Epithelial cell of proximal tubule (primary cell): ENCODE results near the gene ILDR2. TPM values are rescaled to one million over a fixed set of nuclear protein-coding genes. Genes with fewer than 3 reads are reported as not detected.

Experiments used
- DNase-seq: peaks from one replicate; pipeline ENCODE4 v3.0.0-alpha.2; 2011; ENCODE audit warnings: low read depth
- H3K4me3 ChIP-seq: 2 replicates; pipeline ENCODE4 v1.5.1; 2011; ENCODE audit warnings: low read depth, mild to moderate bottlenecking, low read length
- total RNA-seq: library from RNA; depleted of rRNA; stranded (reverse); fragments of >200 nt; gene quantifications from 2 replicates; pipeline ENCODE4 v1.2.3, GENCODE V29; 2015
- TF ChIP-seq, protein P1 (sequence below): conservative IDR thresholded peaks from 2 replicates; pipeline ENCODE4 v1.5.1; 2012; ENCODE audit warnings: low read depth, mild to moderate bottlenecking, low read length

The ILDR2 gene
- total RNA-seq, 1 donor from 2014 or later = 0.86 TPM

DNA sequence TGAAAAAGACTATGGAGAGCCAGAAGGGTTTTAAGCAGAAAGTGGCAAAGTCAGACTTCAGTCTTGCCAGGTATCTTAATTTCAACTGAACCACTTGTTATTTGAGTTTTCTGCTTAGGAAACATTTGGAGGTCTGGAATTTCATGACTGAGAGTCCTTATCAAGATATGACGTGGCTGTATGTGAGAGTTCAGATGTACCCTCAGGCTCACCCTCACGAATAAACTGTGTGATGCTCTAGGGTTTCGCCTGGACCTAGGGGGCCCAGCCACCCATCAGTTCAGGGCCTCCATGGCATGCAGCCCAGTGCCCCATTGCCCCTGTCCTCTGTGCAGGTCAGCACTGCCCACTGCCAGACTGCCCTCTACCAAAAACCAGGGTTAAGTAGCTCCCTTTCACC lies 68.7 kb downstream of the ILDR2 start:
- TF ChIP-seq, protein P1, sequence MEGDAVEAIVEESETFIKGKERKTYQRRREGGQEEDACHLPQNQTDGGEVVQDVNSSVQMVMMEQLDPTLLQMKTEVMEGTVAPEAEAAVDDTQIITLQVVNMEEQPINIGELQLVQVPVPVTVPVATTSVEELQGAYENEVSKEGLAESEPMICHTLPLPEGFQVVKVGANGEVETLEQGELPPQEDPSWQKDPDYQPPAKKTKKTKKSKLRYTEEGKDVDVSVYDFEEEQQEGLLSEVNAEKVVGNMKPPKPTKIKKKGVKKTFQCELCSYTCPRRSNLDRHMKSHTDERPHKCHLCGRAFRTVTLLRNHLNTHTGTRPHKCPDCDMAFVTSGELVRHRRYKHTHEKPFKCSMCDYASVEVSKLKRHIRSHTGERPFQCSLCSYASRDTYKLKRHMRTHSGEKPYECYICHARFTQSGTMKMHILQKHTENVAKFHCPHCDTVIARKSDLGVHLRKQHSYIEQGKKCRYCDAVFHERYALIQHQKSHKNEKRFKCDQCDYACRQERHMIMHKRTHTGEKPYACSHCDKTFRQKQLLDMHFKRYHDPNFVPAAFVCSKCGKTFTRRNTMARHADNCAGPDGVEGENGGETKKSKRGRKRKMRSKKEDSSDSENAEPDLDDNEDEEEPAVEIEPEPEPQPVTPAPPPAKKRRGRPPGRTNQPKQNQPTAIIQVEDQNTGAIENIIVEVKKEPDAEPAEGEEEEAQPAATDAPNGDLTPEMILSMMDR = no peak
- DNase-seq = no peak
- no peak overlapping the region for H3K4me3 ChIP-seq

DNA sequence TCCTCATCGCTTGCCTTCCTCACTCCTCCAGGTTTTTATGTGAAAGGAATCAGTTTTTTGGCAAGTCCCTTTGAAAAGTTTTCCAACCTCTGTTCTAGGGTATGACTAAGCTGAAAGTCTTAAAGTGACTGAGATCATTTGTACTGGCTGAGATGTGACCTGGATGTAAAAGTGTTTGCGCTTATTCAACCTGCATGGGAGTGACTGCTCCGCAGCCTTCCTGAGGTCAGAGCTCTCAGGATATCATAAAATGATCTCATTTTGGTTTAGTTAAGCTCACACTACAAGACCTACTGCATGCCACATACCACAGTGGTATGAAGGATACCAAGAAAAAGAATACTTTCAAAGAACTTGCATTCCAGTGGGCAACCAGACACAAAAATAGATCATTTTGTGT lies 69.4 kb downstream of the ILDR2 start:
- TF ChIP-seq, protein P1 = no peak
- no peak overlapping the region for H3K4me3 ChIP-seq
- peak; percentile 63 for DNase-seq

DNA sequence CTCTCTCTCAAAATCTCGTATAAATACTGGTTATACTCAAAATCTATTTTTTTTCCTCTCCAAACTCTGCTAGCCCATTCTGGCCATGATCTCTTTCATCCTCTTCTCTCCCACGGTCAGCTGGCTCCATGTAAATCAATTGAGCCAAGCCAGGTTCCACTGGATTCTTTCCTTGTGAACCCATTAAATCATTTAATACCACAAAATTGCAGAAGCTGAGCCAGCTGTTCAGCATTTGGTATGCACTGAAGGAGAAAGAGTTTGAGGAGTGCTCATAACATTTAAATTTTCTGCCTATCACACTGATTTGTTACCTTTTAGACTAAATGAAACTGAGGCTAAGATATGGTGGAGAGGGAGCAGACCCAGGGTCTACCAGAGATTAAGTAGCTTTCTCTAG lies 70.2 kb downstream of the ILDR2 start:
- TF ChIP-seq, protein P1 = no peak
- DNase-seq = no peak
- no peak overlapping the region for H3K4me3 ChIP-seq

DNA sequence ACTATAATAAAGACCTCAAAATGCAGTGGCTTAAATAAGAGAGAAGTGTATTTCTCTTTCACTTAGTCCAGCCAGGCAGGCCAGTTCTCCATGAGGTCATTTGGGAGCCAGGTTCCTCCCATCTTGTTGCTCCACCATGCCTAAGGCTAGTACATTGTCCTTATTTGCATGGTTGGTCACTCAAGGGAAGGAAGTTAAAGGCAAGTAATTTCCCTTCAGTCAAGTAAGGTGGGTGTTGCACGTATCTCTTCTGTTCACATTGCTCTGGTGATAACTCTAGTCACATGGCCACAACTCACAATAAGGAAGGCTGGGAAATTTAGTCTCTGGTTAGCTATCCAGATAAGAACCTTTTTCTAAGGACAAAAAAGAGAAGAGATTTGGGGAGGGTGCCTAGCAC lies 72.1 kb downstream of the ILDR2 start:
- DNase-seq = peak; percentile 76
- TF ChIP-seq, protein P1 = no peak
- no peak overlapping the region for H3K4me3 ChIP-seq

DNA sequence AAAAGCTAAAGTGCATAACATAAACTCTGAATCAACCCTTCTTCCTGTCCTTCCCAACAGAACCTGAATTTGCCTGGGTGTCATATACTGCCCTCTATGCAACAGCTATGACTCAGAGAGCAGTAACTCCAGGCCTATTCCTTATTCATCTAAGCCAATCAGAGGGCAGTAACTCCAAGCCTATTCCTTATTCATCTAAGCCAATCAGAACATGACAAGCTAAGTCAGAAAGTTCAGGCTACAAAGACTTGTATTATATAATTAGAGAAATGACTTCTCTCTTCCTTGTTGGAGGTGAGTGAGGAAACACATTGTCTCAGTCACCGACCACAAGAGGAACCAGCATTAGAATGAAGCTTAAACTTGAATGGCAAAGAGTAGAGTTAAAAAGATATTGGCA lies 73.1 kb downstream of the ILDR2 start:
- TF ChIP-seq, protein P1 = no peak
- no peak overlapping the region for H3K4me3 ChIP-seq
- no peak for DNase-seq

DNA sequence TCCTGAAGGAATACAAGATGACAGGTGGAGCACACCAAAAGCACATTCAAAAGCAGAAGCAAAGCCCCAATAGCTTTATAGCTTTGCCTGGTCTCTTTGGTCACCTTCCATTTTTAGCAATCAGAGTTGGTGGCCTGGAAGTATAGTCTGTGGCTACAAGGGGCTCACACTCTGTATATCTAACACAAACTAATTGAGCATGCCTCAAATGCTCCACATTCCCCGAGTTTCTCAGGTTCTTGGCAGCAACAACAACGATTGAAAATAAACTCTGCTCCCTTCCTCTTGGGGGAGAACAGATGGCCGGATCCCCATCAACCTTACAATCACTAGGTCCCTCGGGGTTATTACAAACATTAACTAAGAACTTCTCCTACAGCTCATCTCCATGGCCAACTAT lies 74.4 kb downstream of the ILDR2 start:
- no peak for DNase-seq

DNA sequence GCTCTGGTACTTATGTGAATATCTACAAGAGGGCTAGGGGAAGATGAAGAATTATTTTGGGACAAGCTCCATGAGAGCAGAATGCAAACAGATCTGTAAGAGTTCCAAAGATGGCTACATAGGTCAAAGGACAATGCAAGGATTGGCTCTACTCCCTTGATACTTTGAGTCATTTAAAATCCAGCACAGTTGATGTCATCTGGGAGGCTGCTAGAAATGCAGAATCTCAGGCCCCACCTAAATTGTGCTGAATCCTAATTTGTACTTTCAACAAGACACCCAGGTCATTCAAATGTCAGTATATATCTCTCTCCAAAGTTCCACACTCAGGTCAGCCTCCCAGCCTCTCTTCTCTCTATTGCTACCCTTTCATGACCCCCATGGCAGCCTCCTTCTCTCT lies 75.6 kb downstream of the ILDR2 start:
- no peak for DNase-seq
- TF ChIP-seq, protein P1 = no peak
- no peak overlapping the region for H3K4me3 ChIP-seq

More for the DNA sequence above, 74.4 kb downstream of the ILDR2 start:
- TF ChIP-seq, protein P1 = no peak
- H3K4me3 ChIP-seq = no peak overlapping the region
